OCI-LY1 (cell line): ENCODE measurements around the gene C13orf42.

Experiments used
- EZH2 ChIP-seq: fragments of 200-600 bp; sonication (generic), shearing (Covaris generic); IDR thresholded peaks from 2 replicates; pipeline ENCODE4 v1.8.0; 2017; ENCODE audit warnings: borderline replicate concordance, mixed run types, mild to moderate bottlenecking, antibody characterized with exemption, low read length, moderate library complexity, mixed read lengths
- TF ChIP-seq, protein P1 (sequence below): fragments of 200-600 bp; sonication (generic), shearing (Covaris generic); IDR thresholded peaks from 2 replicates; pipeline ENCODE4 v1.5.1; 2017; ENCODE audit warnings: mild to moderate bottlenecking, antibody characterized with exemption, low read length, moderate library complexity, mixed read lengths

- TF ChIP-seq, protein P1, sequence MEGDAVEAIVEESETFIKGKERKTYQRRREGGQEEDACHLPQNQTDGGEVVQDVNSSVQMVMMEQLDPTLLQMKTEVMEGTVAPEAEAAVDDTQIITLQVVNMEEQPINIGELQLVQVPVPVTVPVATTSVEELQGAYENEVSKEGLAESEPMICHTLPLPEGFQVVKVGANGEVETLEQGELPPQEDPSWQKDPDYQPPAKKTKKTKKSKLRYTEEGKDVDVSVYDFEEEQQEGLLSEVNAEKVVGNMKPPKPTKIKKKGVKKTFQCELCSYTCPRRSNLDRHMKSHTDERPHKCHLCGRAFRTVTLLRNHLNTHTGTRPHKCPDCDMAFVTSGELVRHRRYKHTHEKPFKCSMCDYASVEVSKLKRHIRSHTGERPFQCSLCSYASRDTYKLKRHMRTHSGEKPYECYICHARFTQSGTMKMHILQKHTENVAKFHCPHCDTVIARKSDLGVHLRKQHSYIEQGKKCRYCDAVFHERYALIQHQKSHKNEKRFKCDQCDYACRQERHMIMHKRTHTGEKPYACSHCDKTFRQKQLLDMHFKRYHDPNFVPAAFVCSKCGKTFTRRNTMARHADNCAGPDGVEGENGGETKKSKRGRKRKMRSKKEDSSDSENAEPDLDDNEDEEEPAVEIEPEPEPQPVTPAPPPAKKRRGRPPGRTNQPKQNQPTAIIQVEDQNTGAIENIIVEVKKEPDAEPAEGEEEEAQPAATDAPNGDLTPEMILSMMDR = no peak
- TF ChIP-seq EZH2 = no peak
Measured at GRCh38 chr13:51151463-51151862, 40.4 kb upstream of the C13orf42 start.
